Neuronal stem cell (in vitro differentiated cells): Measurements from ENCODE around the gene CYP2B6.
"Not testable (repeated sequence)": the region's sequence is repeated elsewhere in the genome, so short reads cannot be mapped to it uniquely, and the experiment has no call there.

Experiments used
- DNase-seq: peaks from one replicate; pipeline ENCODE4 v3.0.0-alpha.2; 2013; ENCODE audit warnings: low spot score
- H2AFZ ChIP-seq: one replicate; pipeline ENCODE4 v1.6.1; 2013; ENCODE audit warnings: mild to moderate bottlenecking, low read length, inconsistent platforms
- H2AK5ac ChIP-seq: 2 replicates; pipeline ENCODE4 v1.6.1; 2013; ENCODE audit warnings: low read depth, mild to moderate bottlenecking, inconsistent platforms, low read length, moderate library complexity, mixed read lengths
- H2BK120ac ChIP-seq: 2 replicates; pipeline ENCODE4 v1.6.1; 2013; ENCODE audit warnings: low read depth, mild to moderate bottlenecking, inconsistent platforms, low read length, moderate library complexity, mixed read lengths
- H2BK12ac ChIP-seq: one replicate; pipeline ENCODE4 v1.6.1; 2013; ENCODE audit warnings: low read length, inconsistent platforms
- H2BK15ac ChIP-seq: 2 replicates; pipeline ENCODE4 v1.6.1; 2013; ENCODE audit warnings: mild to moderate bottlenecking, low read length, inconsistent platforms, mixed read lengths
- H2BK5ac ChIP-seq: one replicate; pipeline ENCODE4 v1.6.1; 2013; ENCODE audit warnings: inconsistent platforms, mild to moderate bottlenecking, low read length, moderate library complexity
- H3K14ac ChIP-seq: one replicate; pipeline ENCODE4 v1.6.1; 2013; ENCODE audit warnings: low read length, inconsistent platforms
- H3K18ac ChIP-seq: 2 replicates; pipeline ENCODE4 v1.6.1; 2013; ENCODE audit warnings: low read length, inconsistent platforms
- H3K23ac ChIP-seq: 2 replicates; pipeline ENCODE4 v1.6.1; 2013; ENCODE audit warnings: low read depth, mild to moderate bottlenecking, mixed read lengths, low read length, inconsistent platforms; ENCODE audit not compliant: poor library complexity
- H3K27ac ChIP-seq: replicated peaks from 3 replicates; pipeline ENCODE4 v1.5.1; 2013; ENCODE audit warnings: low read length, inconsistent platforms
- H3K27me3 ChIP-seq, 3 experiments: 2 replicates each; pipeline ENCODE4 v1.6.1; 2013; ENCODE audit warnings: low read length in 3 of 3, mild to moderate bottlenecking in 2 of 3, inconsistent platforms in 1 of 3, low read depth in 1 of 3, mixed read lengths in 1 of 3, moderate library complexity in 1 of 3; ENCODE audit not compliant: control insufficient read depth in 3 of 3, insufficient read depth in 3 of 3
- H3K36me3 ChIP-seq, 2 donors: replicated peaks in 1 of 2; 2 replicates each; pipeline ENCODE4 v1.6.1; 2013; ENCODE audit warnings: low read length in 2 of 2; ENCODE audit not compliant: control insufficient read depth in 2 of 2, insufficient read depth in 2 of 2
- H3K4ac ChIP-seq: 2 replicates; pipeline ENCODE4 v1.6.1; 2013; ENCODE audit warnings: inconsistent platforms, mild to moderate bottlenecking, low read length, moderate library complexity
- H3K4me1 ChIP-seq, 2 donors: 1 replicate in 1 of 2; 2 replicates in 1 of 2; pipeline ENCODE4 v1.6.1; 2013; ENCODE audit warnings: low read length in 2 of 2, low read depth in 1 of 2; ENCODE audit not compliant: control insufficient read depth in 2 of 2, insufficient read depth in 1 of 2
- H3K4me2 ChIP-seq: one replicate; pipeline ENCODE4 v1.6.1; 2013; ENCODE audit warnings: mild to moderate bottlenecking, low read length, inconsistent platforms; ENCODE audit not compliant: insufficient read depth, poor library complexity, severe bottlenecking
- H3K4me3 ChIP-seq, 2 donors: 2 replicates each; pipeline ENCODE4 v1.5.1; 2013; ENCODE audit warnings: low read length in 2 of 2, mild to moderate bottlenecking in 2 of 2, inconsistent platforms in 1 of 2, moderate library complexity in 1 of 2
- H3K79me1 ChIP-seq: one replicate; pipeline ENCODE4 v1.6.1; 2013; ENCODE audit warnings: low read depth, mild to moderate bottlenecking, inconsistent platforms, low read length, moderate library complexity
- H3K9ac ChIP-seq: one replicate; pipeline ENCODE4 v1.6.1; 2013; ENCODE audit warnings: mild to moderate bottlenecking, low read depth, low read length, inconsistent platforms; ENCODE audit not compliant: poor library complexity
- H3K9me3 ChIP-seq, 2 donors: replicated peaks in 1 of 2; 2 replicates each; pipeline versions ENCODE3 to v1.6.1; 2013; ENCODE audit warnings: low read length in 2 of 2, mild to moderate bottlenecking in 2 of 2, inconsistent platforms in 1 of 2, low read depth in 1 of 2, mixed read lengths in 1 of 2, moderate library complexity in 1 of 2; ENCODE audit not compliant: control insufficient read depth in 2 of 2, insufficient read depth in 1 of 2
- H4K8ac ChIP-seq: one replicate; pipeline ENCODE4 v1.6.1; 2013; ENCODE audit warnings: low read depth, mild to moderate bottlenecking, inconsistent platforms, low read length, moderate library complexity
- H4K91ac ChIP-seq: one replicate; pipeline ENCODE4 v1.6.1; 2013; ENCODE audit warnings: low read length, low read depth, mild to moderate bottlenecking, inconsistent platforms; ENCODE audit not compliant: poor library complexity
- WGBS, 2 donors: extraction: QIAGEN DNeasy Blood & Tissue Kit; methylation state at CpG; one replicate each; pipeline ENCODE4 v1.1.7; 2013; ENCODE audit warnings: missing lambda C conversion rate in 2 of 2, mixed read lengths in 1 of 2; ENCODE audit not compliant: insufficient read length in 2 of 2, insufficient replicate concordance in 1 of 2; ENCODE audit errors: extremely low coverage in 2 of 2; 5-methylcytosine and 5-hydroxymethylcytosine counted together

The CYP2B6 gene

DNA sequence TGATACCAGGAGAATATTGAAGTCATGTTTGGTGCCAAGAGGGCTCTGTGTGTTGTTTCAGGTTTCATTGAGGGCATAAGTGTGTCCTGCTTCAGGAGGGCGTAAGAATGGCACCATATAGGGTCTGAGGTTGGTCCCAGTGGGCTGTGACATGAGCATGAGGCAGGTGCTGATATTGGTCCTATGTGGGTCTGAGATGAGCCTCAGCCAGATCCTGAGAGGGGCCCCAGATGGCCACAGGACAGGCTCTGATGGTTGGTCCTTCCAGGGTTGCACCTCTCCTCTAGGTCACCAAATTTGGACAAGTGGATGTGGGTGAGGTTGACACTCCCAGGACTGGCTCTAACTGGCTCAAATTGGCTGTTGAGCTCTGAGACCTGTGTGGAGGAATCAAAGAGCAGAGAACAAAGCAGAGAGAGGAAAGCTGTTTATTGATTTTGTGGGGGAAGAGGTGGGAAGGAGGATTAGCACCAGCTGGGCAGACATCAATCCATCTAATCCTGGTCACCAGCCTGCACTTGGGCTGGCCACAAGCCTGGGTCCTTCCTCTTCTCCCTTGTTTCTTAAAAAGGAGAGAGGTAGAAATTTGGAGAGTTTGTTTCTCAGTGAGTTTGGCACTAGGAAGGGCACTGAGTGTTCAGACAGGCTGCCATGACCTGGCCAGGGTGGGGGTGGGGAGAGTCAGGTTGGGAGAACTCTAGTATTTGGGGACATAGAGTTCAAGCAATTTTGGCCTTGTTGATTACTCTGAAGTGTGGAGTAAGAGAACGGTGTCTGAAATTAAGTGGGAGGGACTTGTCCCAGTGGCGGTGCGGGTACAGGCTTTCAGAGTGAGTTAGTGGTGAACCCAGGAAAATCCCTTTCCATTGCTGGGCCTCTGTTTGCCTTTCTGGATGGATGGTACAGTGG, 38.7 kb downstream of the CYP2B6 start:
- Histone ChIP-seq H3K4ac (no peak overlapping the region), H4K8ac (no peak overlapping the region), H3K18ac (no peak overlapping the region), H4K91ac (no peak overlapping the region), H3K27ac (no peak overlapping the region), H3K4me3 (no peak overlapping the region), H3K23ac (no peak overlapping the region), H3K4me2 (no peak overlapping the region), H3K36me3 (no peaks in the 10 kb centered on the region), H2BK120ac (no peak overlapping the region), H2AFZ (no peak overlapping the region), H2BK15ac (no peak overlapping the region), H3K9ac (no peak overlapping the region), H3K9me3 (no peaks in the 10 kb centered on the region), H2AK5ac (no peak overlapping the region), H2BK12ac (no peak overlapping the region), H3K27me3 (peaks cover 0 to 15% (median 0%) of the 10 kb centered on the region in 3 experiments), H3K79me1 (no peaks in the 10 kb centered on the region), H3K4me1 (no peaks in the 10 kb centered on the region), H2BK5ac (no peak overlapping the region), H3K14ac (no peak overlapping the region)
- WGBS, 2 donors = no CpG with 5 or more reads among the region's 4 CpGs
- DNase-seq = no peak

DNA sequence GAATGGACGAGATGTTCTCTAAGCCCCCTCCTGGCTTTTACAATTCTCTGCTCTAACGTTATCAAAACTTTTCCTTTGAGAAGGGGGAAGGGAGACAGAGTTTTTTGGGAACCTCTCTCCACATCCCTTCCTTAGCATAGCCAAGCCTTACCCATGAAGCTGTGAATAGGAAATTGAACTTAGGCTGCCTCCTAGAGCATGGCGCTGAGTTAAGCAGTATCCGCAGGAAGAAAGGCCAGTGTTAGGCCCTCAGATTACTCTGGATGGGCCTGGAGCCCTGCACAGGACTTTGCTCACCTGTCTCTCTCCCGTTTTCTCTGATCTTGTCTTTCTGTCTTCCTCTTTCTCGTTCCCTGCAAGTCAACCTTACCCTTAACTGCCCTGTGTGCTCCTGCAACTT, 39.6 kb downstream of the CYP2B6 start:
- Histone ChIP-seq H3K9ac (no peak overlapping the region), H3K4me3 (no peak overlapping the region), H2BK120ac (no peak overlapping the region), H3K4me2 (no peak overlapping the region), H4K8ac (no peak overlapping the region), H3K14ac (no peak overlapping the region), H2BK15ac (no peak overlapping the region), H3K27ac (no peak overlapping the region), H2BK12ac (no peak overlapping the region), H4K91ac (no peak overlapping the region), H3K36me3 (no peaks in the 10 kb centered on the region), H3K27me3 (peaks cover 0 to 10% (median 0%) of the 10 kb centered on the region in 3 experiments), H3K4ac (no peak overlapping the region), H2BK5ac (no peak overlapping the region), H3K79me1 (no peaks in the 10 kb centered on the region), H3K9me3 (no peaks in the 10 kb centered on the region), H3K23ac (no peak overlapping the region), H3K18ac (no peak overlapping the region), H2AFZ (no peak overlapping the region), H2AK5ac (no peak overlapping the region), H3K4me1 (no peaks in the 10 kb centered on the region)
- no peak for DNase-seq
- WGBS, 2 donors = no CpG with 5 or more reads among the region's 6 CpGs

DNA sequence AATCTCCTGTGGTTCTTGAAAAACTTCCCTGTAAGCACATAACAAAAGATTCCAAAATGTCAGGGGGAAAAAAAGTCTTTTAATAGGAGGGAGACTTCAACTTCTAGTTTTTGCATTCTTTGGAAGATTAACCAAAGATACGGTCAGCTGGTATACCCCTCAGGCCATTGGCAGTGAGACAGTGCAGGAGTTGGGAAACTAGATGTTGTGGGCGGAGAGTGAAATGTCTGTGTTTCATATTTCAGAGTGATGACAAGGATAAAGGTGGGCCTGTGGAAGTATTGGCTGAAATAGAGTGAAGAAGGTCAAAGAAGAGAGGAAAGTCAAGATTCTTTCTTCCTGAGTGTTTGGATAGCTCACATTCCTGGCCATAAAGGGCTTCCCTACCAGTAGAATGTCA, 40.8 kb downstream of the CYP2B6 start:
- H3K18ac ChIP-seq = no peak overlapping the region
- DNase-seq = no peak
- no peaks in the 10 kb centered on the region for H3K79me1 ChIP-seq
- H3K4me2 ChIP-seq = no peak overlapping the region
- no peak overlapping the region for H4K8ac ChIP-seq
- no peak overlapping the region for H2BK15ac ChIP-seq
- H3K4me3 ChIP-seq = no peak overlapping the region
- H3K9ac ChIP-seq = no peak overlapping the region
- H3K14ac ChIP-seq = no peak overlapping the region
- no peak overlapping the region for H2AK5ac ChIP-seq
- H3K9me3 ChIP-seq = no peaks in the 10 kb centered on the region
- WGBS, 2 donors = no CpG with 5 or more reads among the region's 2 CpGs
- H2BK5ac ChIP-seq = no peak overlapping the region
- H3K23ac ChIP-seq = no peak overlapping the region
- H2BK120ac ChIP-seq = no peak overlapping the region
- H2AFZ ChIP-seq = no peak overlapping the region
- no peak overlapping the region for H3K4ac ChIP-seq
- H3K36me3 ChIP-seq = no peaks in the 10 kb centered on the region
- H3K27me3 ChIP-seq = no peaks in the 10 kb centered on the region
- no peak overlapping the region for H2BK12ac ChIP-seq
- H4K91ac ChIP-seq = no peak overlapping the region
- no peaks in the 10 kb centered on the region for H3K4me1 ChIP-seq
- H3K27ac ChIP-seq = no peak overlapping the region

GRCh38 chr19:41033324-41033723, 42.2 kb downstream of the CYP2B6 start:
- no CpG with 5 or more reads among the region's 7 CpGs for WGBS, 2 donors
- H3K27me3 ChIP-seq, H2BK12ac ChIP-seq, H4K91ac ChIP-seq, H3K4ac ChIP-seq, H2AK5ac ChIP-seq, H3K18ac ChIP-seq, H3K4me2 ChIP-seq, H3K14ac ChIP-seq, DNase-seq, H2BK15ac ChIP-seq, H3K9ac ChIP-seq, H3K79me1 ChIP-seq, H4K8ac ChIP-seq, H3K23ac ChIP-seq, H3K36me3 ChIP-seq, H3K4me1 ChIP-seq, H3K4me3 ChIP-seq, H2BK120ac ChIP-seq, H2BK5ac ChIP-seq, H3K27ac ChIP-seq, H3K9me3 ChIP-seq: not testable (repeated sequence)
- H2AFZ ChIP-seq = peak overlapping the region; percentile 34
